HG03565 (cell line): Measurements from ENCODE around the gene BGLAP.

ENCODE experiments used
- ATAC-seq: cut with Tn5 transposase; IDR thresholded peaks from one replicate; pipeline ENCODE4 v1.9.1; 2021; ENCODE audit warnings: mild to moderate bottlenecking, moderate library complexity; ENCODE audit not compliant: unreplicated experiment

BGLAP gene

GRCh38 chr1:156286061-156286460 is 44.1 kb downstream of the BGLAP start:
- no peak for ATAC-seq

GRCh38 chr1:156289857-156290256 is 47.9 kb downstream of the BGLAP start:
- ATAC-seq = no peak

- no peak for ATAC-seq
Measured at GRCh38 chr1:156291226-156292061, 49.5 kb downstream of the BGLAP start.
